HepG2 (cell line): ENCODE data around the gene PTGDR2.

Source experiments
- ATF1 ChIP-seq: IDR thresholded peaks from 2 replicates; pipeline ENCODE4 v1.6.1; 2016; ENCODE audit warnings: mild to moderate bottlenecking, control low read depth
- EP300 ChIP-seq, 3 experiments: sonication (generic) in 1 of 3; formaldehyde crosslinking in 1 of 3; IDR thresholded peaks; 2 replicates each; pipeline versions ENCODE4 v1.5.1 to v1.6.1; 2011 to 2020; ENCODE audit warnings: low read depth in 2 of 3, low read length in 2 of 3, borderline replicate concordance in 1 of 3, improper control_type of control experiment in 1 of 3, mild to moderate bottlenecking in 1 of 3, missing genetic modification reagents in 1 of 3, moderate library complexity in 1 of 3
- FOXK1 ChIP-seq: sonication (generic); formaldehyde crosslinking; IDR thresholded peaks from 2 replicates; pipeline ENCODE4 v1.4.0; 2020; ENCODE audit warnings: low read depth, missing genetic modification reagents, borderline replicate concordance
- KDM2A ChIP-seq: sonication (generic); formaldehyde crosslinking; IDR thresholded peaks from 2 replicates; pipeline ENCODE4 v1.4.0; 2020; ENCODE audit warnings: low read depth, missing genetic modification reagents, borderline replicate concordance
- NCOA2 ChIP-seq: sonication (generic); formaldehyde crosslinking; IDR thresholded peaks from 2 replicates; pipeline ENCODE4 v1.8.0; 2022; ENCODE audit warnings: inconsistent platforms
- PHF21A ChIP-seq: sonication (generic); formaldehyde crosslinking; IDR thresholded peaks from 2 replicates; pipeline ENCODE4 v1.5.0; 2020; ENCODE audit warnings: mild to moderate bottlenecking, missing genetic modification reagents
- TAF15 ChIP-seq: fragments of 200-400 bp; formaldehyde crosslinking; IDR thresholded peaks from one replicate; pipeline ENCODE4 v1.6.1; 2018; ENCODE audit warnings: mild to moderate bottlenecking, low read depth, low read length; ENCODE audit not compliant: poor library complexity, severe bottlenecking
- ZNF530 ChIP-seq: sonication (generic); formaldehyde crosslinking; IDR thresholded peaks from 2 replicates; pipeline ENCODE4 v1.5.0; 2020; ENCODE audit warnings: low read depth, mild to moderate bottlenecking, missing genetic modification reagents
- ZNF879 ChIP-seq: sonication (generic); formaldehyde crosslinking; IDR thresholded peaks from 2 replicates; pipeline ENCODE4 v1.8.1; 2023; ENCODE audit warnings: missing genetic modification reagents
- TF ChIP-seq, protein P1 (sequence below): sonication (generic); formaldehyde crosslinking; IDR thresholded peaks from 2 replicates; pipeline ENCODE4 v1.4.0; 2020; ENCODE audit warnings: missing genetic modification reagents
- TF ChIP-seq, protein P2 (sequence below): IDR thresholded peaks from 2 replicates; pipeline ENCODE4 v1.6.1; 2012; ENCODE audit warnings: inconsistent platforms

DNA sequence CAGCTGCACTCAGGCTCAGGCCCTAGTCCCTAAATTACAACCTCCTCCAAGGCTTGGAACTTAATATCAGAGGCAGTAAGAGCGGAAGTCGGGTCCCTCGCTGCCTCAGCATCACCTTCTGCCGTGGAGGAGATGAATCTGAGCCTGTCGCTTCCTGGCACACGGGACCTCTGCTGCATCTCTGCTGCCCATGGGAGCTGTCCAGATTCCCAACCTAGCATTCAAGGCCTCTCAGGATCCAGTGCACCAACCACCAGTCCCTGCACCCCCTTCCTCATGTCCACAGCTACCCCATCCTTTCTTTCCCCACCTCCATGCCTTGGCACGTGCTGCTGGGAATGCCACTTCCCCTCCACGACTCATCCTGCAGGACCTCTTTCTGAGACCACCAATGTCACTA, 2.5 kb upstream of the PTGDR2 start:
- TF ChIP-seq NCOA2 (CRISPR knock-in tag): no peak
- TF ChIP-seq ZNF530: no peak
- TF ChIP-seq, protein P1, sequence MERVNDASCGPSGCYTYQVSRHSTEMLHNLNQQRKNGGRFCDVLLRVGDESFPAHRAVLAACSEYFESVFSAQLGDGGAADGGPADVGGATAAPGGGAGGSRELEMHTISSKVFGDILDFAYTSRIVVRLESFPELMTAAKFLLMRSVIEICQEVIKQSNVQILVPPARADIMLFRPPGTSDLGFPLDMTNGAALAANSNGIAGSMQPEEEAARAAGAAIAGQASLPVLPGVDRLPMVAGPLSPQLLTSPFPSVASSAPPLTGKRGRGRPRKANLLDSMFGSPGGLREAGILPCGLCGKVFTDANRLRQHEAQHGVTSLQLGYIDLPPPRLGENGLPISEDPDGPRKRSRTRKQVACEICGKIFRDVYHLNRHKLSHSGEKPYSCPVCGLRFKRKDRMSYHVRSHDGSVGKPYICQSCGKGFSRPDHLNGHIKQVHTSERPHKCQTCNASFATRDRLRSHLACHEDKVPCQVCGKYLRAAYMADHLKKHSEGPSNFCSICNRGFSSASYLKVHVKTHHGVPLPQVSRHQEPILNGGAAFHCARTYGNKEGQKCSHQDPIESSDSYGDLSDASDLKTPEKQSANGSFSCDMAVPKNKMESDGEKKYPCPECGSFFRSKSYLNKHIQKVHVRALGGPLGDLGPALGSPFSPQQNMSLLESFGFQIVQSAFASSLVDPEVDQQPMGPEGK (CRISPR knock-in tag): no peak
- TF ChIP-seq TAF15: no peak
- TF ChIP-seq ZNF879 (CRISPR knock-in tag): no peak
- TF ChIP-seq FOXK1 (CRISPR knock-in tag): no peak
- TF ChIP-seq PHF21A (CRISPR knock-in tag): no peak
- no peak for TF ChIP-seq KDM2A (CRISPR knock-in tag)
- TF ChIP-seq, protein P2, sequence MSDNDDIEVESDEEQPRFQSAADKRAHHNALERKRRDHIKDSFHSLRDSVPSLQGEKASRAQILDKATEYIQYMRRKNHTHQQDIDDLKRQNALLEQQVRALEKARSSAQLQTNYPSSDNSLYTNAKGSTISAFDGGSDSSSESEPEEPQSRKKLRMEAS: no peak
- TF ChIP-seq EP300 (IDR thresholded peaks at IDR 0.05; ENCODE audit: low read depth in 2 of 2, low read length in 2 of 2): no peak
- no peak for TF ChIP-seq EP300 (CRISPR knock-in tag; IDR thresholded peaks at IDR 0.05; ENCODE audit: borderline replicate concordance)
- no peak for TF ChIP-seq ATF1 (CRISPR knock-in tag)
